K562 (cell line): Measurements from ENCODE around the gene SLC35A2. TPM values are rescaled to one million over a fixed set of nuclear protein-coding genes. Genes with fewer than 3 reads are reported as not detected.

ENCODE experiments used
- ARHGAP35 ChIP-seq: fragments of 450-650 bp; IDR thresholded peaks from 2 replicates; pipeline ENCODE4 v1.6.1; 2018; ENCODE audit not compliant: partially characterized antibody
- BACH1 ChIP-seq: fragments of 200-800 bp; sonication (Bioruptor generic); IDR thresholded peaks from 2 replicates; pipeline ENCODE4 v1.6.1; 2016; ENCODE audit warnings: missing genetic modification characterization, missing compliant biosample characterization
- FOXK2 ChIP-seq, 2 experiments: fragments of 450-650 bp; IDR thresholded peaks in 1 of 2; conservative IDR thresholded peaks in 1 of 2; 2 replicates each; pipeline ENCODE4 v1.6.1; 2016; ENCODE audit warnings: low read depth in 2 of 2, mild to moderate bottlenecking in 1 of 2
- MBD2 ChIP-seq: sonication (generic); IDR thresholded peaks from 2 replicates; pipeline ENCODE4 v1.6.1; 2016; ENCODE audit warnings: low read depth, borderline replicate concordance
- MECOM ChIP-seq: fragments of 250-450 bp; sonication (Bioruptor Pico); IDR thresholded peaks from 2 replicates; pipeline ENCODE4 v1.8.0; 2022; ENCODE audit warnings: inconsistent platforms
- NFATC3 ChIP-seq: fragments of 450-650 bp; IDR thresholded peaks from 2 replicates; pipeline ENCODE4 v1.6.1; 2017; ENCODE audit warnings: mild to moderate bottlenecking
- NFE2 ChIP-seq: IDR thresholded peaks from 2 replicates; pipeline ENCODE4 v1.6.1; 2014; ENCODE audit warnings: antibody characterized with exemption, low read depth
- PHB ChIP-seq: fragments of 250-450 bp; sonication (Bioruptor Pico); IDR thresholded peaks from 2 replicates; pipeline ENCODE4 v1.5.0; 2021
- POLR2B ChIP-seq: fragments of 450-650 bp; IDR thresholded peaks from 2 replicates; pipeline ENCODE4 v1.6.1; 2018; ENCODE audit warnings: low read depth; ENCODE audit not compliant: partially characterized antibody
- POLR2G ChIP-seq: fragments of 200-400 bp; formaldehyde crosslinking; IDR thresholded peaks from 2 replicates; pipeline ENCODE4 v1.6.1; 2017; ENCODE audit warnings: low read depth, mild to moderate bottlenecking, antibody characterized with exemption, low read length, moderate library complexity
- RB1 ChIP-seq: fragments of 450-650 bp; IDR thresholded peaks from 2 replicates; pipeline ENCODE4 v1.6.1; 2017; ENCODE audit warnings: low read depth, mild to moderate bottlenecking
- SAP30 ChIP-seq: fragments of 200-600 bp; sonication (generic); IDR thresholded peaks from 2 replicates; pipeline ENCODE4 v1.6.1; 2012; ENCODE audit warnings: borderline replicate concordance, low read depth, mild to moderate bottlenecking, moderate library complexity, low read length, control low read depth, inconsistent platforms; ENCODE audit not compliant: insufficient read depth, poor library complexity, severe bottlenecking
- SIX5 ChIP-seq, 2 experiments: IDR thresholded peaks; 2 replicates each; pipeline ENCODE4 v1.6.1; 2011; ENCODE audit warnings: low read length in 2 of 2, borderline replicate concordance in 1 of 2, low read depth in 1 of 2, mild to moderate bottlenecking in 1 of 2, moderate library complexity in 1 of 2; ENCODE audit not compliant: insufficient read depth in 1 of 2
- STAG1 ChIP-seq: sonication (generic); formaldehyde crosslinking; IDR thresholded peaks from 2 replicates; pipeline ENCODE4 v1.5.0; 2020; ENCODE audit warnings: missing genetic modification reagents, borderline replicate concordance
- TAF1 ChIP-seq: IDR thresholded peaks from 2 replicates; pipeline ENCODE4 v1.6.1; 2011; ENCODE audit warnings: mild to moderate bottlenecking, low read length, moderate library complexity; ENCODE audit not compliant: insufficient read depth, control insufficient read depth, severe bottlenecking; ENCODE audit errors: extremely low read depth
- TCF7 ChIP-seq: sonication (generic); IDR thresholded peaks from 2 replicates; pipeline ENCODE4 v1.6.1; 2016; ENCODE audit warnings: antibody characterized with exemption, borderline replicate concordance
- ZNF764 ChIP-seq: fragments of 250-450 bp; sonication (Bioruptor Pico); IDR thresholded peaks from 2 replicates; pipeline ENCODE4 v1.4.0; 2020; ENCODE audit warnings: low read depth, mild to moderate bottlenecking, moderate library complexity
- ZNF766 ChIP-seq: fragments of 200-800 bp; sonication (Bioruptor generic); conservative IDR thresholded peaks from 2 replicates; pipeline ENCODE4 v1.6.1; 2016; ENCODE audit warnings: missing genetic modification characterization, missing compliant biosample characterization
- ZSCAN29 ChIP-seq: fragments of 450-650 bp; IDR thresholded peaks from 2 replicates; pipeline ENCODE4 v1.6.1; 2017
- polyA plus RNA-seq, 8 experiments: library from polyadenylated mRNA; depleted of rRNA in 4 of 8; stranded (reverse) in 5 of 8; unstranded in 3 of 8; fragments of >200 nt; fragmentation: Nextera tagmentation in 2 of 8; fragmentation: Illumina TruSeq in 1 of 8; extraction: Ambion mirVana in 2 of 8; extraction: Trizol in 1 of 8; gene quantifications; 2 replicates each; pipeline versions ENCODE4 v1.2.1 to v1.2.3, GENCODE V29; 2011 to 2014; ENCODE audit warnings: inconsistent platforms in 1 of 8, missing spikeins in 1 of 8
- total RNA-seq, 7 experiments: library from RNA; depleted of rRNA in 6 of 7; stranded (reverse); fragments of >200 nt in 6 of 7; fragmentation: Illumina TruSeq in 2 of 7; extraction: Trizol in 2 of 7; gene quantifications; 2 replicates each; pipeline versions ENCODE4 v1.2.1 to v1.2.3, GENCODE V29; 2011 to 2021; ENCODE audit warnings: low replicate concordance in 1 of 7
- TF ChIP-seq, protein P1 (sequence below): sonication (generic); formaldehyde crosslinking; IDR thresholded peaks from 2 replicates; pipeline ENCODE4 v1.8.1; 2023; ENCODE audit warnings: missing genetic modification reagents, mild to moderate bottlenecking, borderline replicate concordance
- TF ChIP-seq, protein P2 (sequence below): fragments of 450-650 bp; IDR thresholded peaks from one replicate; pipeline ENCODE4 v1.6.1; 2018; ENCODE audit warnings: mild to moderate bottlenecking, moderate library complexity; ENCODE audit not compliant: partially characterized antibody
- TF ChIP-seq, protein P3 (sequence below): fragments of 450-650 bp; IDR thresholded peaks from 2 replicates; pipeline ENCODE4 v1.6.1; 2016; ENCODE audit warnings: mild to moderate bottlenecking

Gene SLC35A2
- total and polyA plus RNA-seq, 9 of the 15 experiments (the other 6 are each of a cell fraction or from before 2014, with no cell fraction given), result 3.3 to 38.9 (median 20.0) TPM

DNA sequence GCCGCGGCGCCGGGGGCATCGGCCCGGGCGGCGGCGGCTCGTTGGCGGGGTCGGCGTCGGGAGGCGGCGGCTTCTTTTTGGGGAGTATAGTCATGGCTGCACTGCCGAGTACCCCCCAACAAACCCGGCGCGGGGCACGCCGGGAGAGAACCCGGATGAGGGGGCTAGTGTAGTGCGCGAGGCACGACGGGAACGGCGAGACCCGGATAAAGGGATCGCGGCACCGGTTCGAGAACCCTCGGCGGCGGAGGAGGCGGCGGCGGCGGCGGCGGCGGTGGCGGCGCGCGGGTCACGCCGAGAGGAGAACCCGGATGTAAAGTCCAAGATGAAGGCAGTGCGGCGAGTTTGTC lies 46.0 kb upstream of the SLC35A2 start, which contains the start of gene OTUD5 (continued):
- TF ChIP-seq TAF1, result no peak
- no peak; the same call in 1 of the 2 replicates for TF ChIP-seq ZNF766 (CRISPR knock-in tag)
- TF ChIP-seq POLR2G, result peak; percentile 85
- TF ChIP-seq, protein P1, sequence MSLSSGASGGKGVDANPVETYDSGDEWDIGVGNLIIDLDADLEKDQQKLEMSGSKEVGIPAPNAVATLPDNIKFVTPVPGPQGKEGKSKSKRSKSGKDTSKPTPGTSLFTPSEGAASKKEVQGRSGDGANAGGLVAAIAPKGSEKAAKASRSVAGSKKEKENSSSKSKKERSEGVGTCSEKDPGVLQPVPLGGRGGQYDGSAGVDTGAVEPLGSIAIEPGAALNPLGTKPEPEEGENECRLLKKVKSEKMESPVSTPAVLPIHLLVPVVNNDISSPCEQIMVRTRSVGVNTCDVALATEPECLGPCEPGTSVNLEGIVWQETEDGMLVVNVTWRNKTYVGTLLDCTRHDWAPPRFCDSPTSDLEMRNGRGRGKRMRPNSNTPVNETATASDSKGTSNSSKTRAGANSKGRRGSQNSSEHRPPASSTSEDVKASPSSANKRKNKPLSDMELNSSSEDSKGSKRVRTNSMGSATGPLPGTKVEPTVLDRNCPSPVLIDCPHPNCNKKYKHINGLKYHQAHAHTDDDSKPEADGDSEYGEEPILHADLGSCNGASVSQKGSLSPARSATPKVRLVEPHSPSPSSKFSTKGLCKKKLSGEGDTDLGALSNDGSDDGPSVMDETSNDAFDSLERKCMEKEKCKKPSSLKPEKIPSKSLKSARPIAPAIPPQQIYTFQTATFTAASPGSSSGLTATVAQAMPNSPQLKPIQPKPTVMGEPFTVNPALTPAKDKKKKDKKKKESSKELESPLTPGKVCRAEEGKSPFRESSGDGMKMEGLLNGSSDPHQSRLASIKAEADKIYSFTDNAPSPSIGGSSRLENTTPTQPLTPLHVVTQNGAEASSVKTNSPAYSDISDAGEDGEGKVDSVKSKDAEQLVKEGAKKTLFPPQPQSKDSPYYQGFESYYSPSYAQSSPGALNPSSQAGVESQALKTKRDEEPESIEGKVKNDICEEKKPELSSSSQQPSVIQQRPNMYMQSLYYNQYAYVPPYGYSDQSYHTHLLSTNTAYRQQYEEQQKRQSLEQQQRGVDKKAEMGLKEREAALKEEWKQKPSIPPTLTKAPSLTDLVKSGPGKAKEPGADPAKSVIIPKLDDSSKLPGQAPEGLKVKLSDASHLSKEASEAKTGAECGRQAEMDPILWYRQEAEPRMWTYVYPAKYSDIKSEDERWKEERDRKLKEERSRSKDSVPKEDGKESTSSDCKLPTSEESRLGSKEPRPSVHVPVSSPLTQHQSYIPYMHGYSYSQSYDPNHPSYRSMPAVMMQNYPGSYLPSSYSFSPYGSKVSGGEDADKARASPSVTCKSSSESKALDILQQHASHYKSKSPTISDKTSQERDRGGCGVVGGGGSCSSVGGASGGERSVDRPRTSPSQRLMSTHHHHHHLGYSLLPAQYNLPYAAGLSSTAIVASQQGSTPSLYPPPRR (CRISPR knock-in tag), result no peak
- no peak for TF ChIP-seq ZSCAN29
- TF ChIP-seq FOXK2 (conservative IDR thresholded peaks at IDR 0.05 in 1 of 2, IDR thresholded peaks at IDR 0.05 in 1 of 2; ENCODE audit: low read depth in 2 of 2), result no peak
- no peak for TF ChIP-seq BACH1 (tag)
- no peak for TF ChIP-seq SIX5 (IDR thresholded peaks at IDR 0.05; ENCODE audit: borderline replicate concordance in 1 of 2, insufficient read depth in 1 of 2, low read depth in 1 of 2, low read length in 2 of 2)
- TF ChIP-seq MECOM (CRISPR knock-in tag), result no peak
- TF ChIP-seq, protein P2, sequence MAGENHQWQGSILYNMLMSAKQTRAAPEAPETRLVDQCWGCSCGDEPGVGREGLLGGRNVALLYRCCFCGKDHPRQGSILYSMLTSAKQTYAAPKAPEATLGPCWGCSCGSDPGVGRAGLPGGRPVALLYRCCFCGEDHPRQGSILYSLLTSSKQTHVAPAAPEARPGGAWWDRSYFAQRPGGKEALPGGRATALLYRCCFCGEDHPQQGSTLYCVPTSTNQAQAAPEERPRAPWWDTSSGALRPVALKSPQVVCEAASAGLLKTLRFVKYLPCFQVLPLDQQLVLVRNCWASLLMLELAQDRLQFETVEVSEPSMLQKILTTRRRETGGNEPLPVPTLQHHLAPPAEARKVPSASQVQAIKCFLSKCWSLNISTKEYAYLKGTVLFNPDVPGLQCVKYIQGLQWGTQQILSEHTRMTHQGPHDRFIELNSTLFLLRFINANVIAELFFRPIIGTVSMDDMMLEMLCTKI, result no peak
- no peak for TF ChIP-seq NFATC3
- peak; percentile 35; the same call in 1 of the 2 replicates for TF ChIP-seq RB1
- no peak for TF ChIP-seq MBD2
- TF ChIP-seq STAG1 (CRISPR knock-in tag), result no peak
- TF ChIP-seq NFE2, result no peak
- 0 out of 2 replicates have a peak, but pooled peaks have one; percentile 82 for TF ChIP-seq ZNF764
- TF ChIP-seq, protein P3, sequence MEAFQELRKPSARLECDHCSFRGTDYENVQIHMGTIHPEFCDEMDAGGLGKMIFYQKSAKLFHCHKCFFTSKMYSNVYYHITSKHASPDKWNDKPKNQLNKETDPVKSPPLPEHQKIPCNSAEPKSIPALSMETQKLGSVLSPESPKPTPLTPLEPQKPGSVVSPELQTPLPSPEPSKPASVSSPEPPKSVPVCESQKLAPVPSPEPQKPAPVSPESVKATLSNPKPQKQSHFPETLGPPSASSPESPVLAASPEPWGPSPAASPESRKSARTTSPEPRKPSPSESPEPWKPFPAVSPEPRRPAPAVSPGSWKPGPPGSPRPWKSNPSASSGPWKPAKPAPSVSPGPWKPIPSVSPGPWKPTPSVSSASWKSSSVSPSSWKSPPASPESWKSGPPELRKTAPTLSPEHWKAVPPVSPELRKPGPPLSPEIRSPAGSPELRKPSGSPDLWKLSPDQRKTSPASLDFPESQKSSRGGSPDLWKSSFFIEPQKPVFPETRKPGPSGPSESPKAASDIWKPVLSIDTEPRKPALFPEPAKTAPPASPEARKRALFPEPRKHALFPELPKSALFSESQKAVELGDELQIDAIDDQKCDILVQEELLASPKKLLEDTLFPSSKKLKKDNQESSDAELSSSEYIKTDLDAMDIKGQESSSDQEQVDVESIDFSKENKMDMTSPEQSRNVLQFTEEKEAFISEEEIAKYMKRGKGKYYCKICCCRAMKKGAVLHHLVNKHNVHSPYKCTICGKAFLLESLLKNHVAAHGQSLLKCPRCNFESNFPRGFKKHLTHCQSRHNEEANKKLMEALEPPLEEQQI, result no peak
- TF ChIP-seq TCF7, result no peak
- no peak for TF ChIP-seq POLR2B
- no peak for TF ChIP-seq PHB (CRISPR knock-in tag)
- TF ChIP-seq ARHGAP35, result no peak
- no peak for TF ChIP-seq SAP30
